A549 (cell line): ENCODE measurements around the gene SFT2D2.

ENCODE experiments used
- CTCF ChIP-seq: fragments of >200 bp; sonication (Bioruptor Twin); formaldehyde crosslinking; IDR thresholded peaks from 3 replicates; pipeline ENCODE4 v1.5.1; 2016
- E2F6 ChIP-seq: IDR thresholded peaks from 2 replicates; pipeline ENCODE4 v1.6.1; 2012; ENCODE audit warnings: low read depth, borderline replicate concordance
- HOXA7 ChIP-seq: fragments of 250-450 bp; sonication (Bioruptor Pico); IDR thresholded peaks from 2 replicates; pipeline ENCODE4 v1.5.0; 2020; ENCODE audit warnings: mild to moderate bottlenecking, moderate library complexity
- TF ChIP-seq, protein P1 (sequence below): IDR thresholded peaks from 2 replicates; pipeline ENCODE4 v1.6.1; 2012

- TF ChIP-seq HOXA7 (CRISPR knock-in tag): no peak
- TF ChIP-seq E2F6: no peak
- TF ChIP-seq CTCF: no peak
- TF ChIP-seq, protein P1, sequence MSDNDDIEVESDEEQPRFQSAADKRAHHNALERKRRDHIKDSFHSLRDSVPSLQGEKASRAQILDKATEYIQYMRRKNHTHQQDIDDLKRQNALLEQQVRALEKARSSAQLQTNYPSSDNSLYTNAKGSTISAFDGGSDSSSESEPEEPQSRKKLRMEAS: no peak
Measured at GRCh38 chr1:168245042-168245441, 19.2 kb downstream of the SFT2D2 start.
